Measurements from ENCODE around the gene TRIM54. TPM values are rescaled to one million over a fixed set of nuclear protein-coding genes. Genes with fewer than 3 reads are reported as not detected.

TRIM54 gene
- total and polyA plus RNA-seq, 2 experiments from 2014 or later: not detected

- Histone ChIP-seq H3K27ac (no peak overlapping the region), H3K79me2 (no peaks in the 10 kb centered on the region), H3K36me3 (replicated peaks; ENCODE audit: insufficient read depth, low read depth) (no peaks in the 10 kb centered on the region), H2AFZ (no peak overlapping the region), H3K4me3 (no peak overlapping the region), H3K27me3 (no peaks in the 10 kb centered on the region), H3K9me3 (ENCODE audit: low read depth) (no peaks in the 10 kb centered on the region), H3K4me2 (no peak overlapping the region), H4K20me1 (ENCODE audit: insufficient read depth, poor library complexity, severe bottlenecking) (no peaks in the 10 kb centered on the region), H3K4me1 (ENCODE audit: insufficient read depth) (no peaks in the 10 kb centered on the region), H3K9me2 (replicated peaks; ENCODE audit: insufficient read depth) (no peaks in the 10 kb centered on the region)
- no peak for DNase-seq (ENCODE audit: low spot score)
- TF ChIP-seq EZH2 (IDR thresholded peaks at IDR 0.05; ENCODE audit: borderline replicate concordance): no peak
- TF ChIP-seq CTCF (IDR thresholded peaks at IDR 0.05; ENCODE audit: poor library complexity): no peak
- no peak for TF ChIP-seq EZH2phosphoT487 (IDR thresholded peaks at IDR 0.05; ENCODE audit: low read depth, severe bottlenecking, unreplicated experiment)
- WGBS (ENCODE audit: low lambda C conversion rate, missing lambda C conversion rate): 99% methylated on average over 9 of the region's 9 CpGs
These were observed 41.8 kb upstream of the TRIM54 start for GRCh38 chr2:27240406-27240805.

GRCh38 chr2:27241761-27242613 lies 40.2 kb upstream of the TRIM54 start:
- Histone ChIP-seq H3K9me2 (replicated peaks; ENCODE audit: insufficient read depth) (no peaks in the 10 kb centered on the region), H3K27me3 (no peaks in the 10 kb centered on the region), H3K4me1 (ENCODE audit: insufficient read depth) (no peaks in the 10 kb centered on the region), H3K4me2 (no peak overlapping the region), H3K9me3 (ENCODE audit: low read depth) (no peaks in the 10 kb centered on the region), H2AFZ (no peak overlapping the region), H4K20me1 (ENCODE audit: insufficient read depth, poor library complexity, severe bottlenecking) (no peaks in the 10 kb centered on the region), H3K79me2 (no peaks in the 10 kb centered on the region), H3K4me3 (no peak overlapping the region), H3K36me3 (replicated peaks; ENCODE audit: insufficient read depth, low read depth) (no peaks in the 10 kb centered on the region), H3K27ac (no peak overlapping the region)
- WGBS (ENCODE audit: low lambda C conversion rate, missing lambda C conversion rate): 92% methylated on average over 24 of the region's 24 CpGs
- DNase-seq (ENCODE audit: low spot score): no peak
- no peak for TF ChIP-seq EZH2 (IDR thresholded peaks at IDR 0.05; ENCODE audit: borderline replicate concordance)
- no peak for TF ChIP-seq EZH2phosphoT487 (IDR thresholded peaks at IDR 0.05; ENCODE audit: low read depth, severe bottlenecking, unreplicated experiment)
- no peak for TF ChIP-seq CTCF (IDR thresholded peaks at IDR 0.05; ENCODE audit: poor library complexity)

- Histone ChIP-seq H3K36me3 (replicated peaks; ENCODE audit: insufficient read depth, low read depth) (no peaks in the 10 kb centered on the region), H3K4me2 (no peak overlapping the region), H3K27me3 (no peaks in the 10 kb centered on the region), H3K4me1 (ENCODE audit: insufficient read depth) (no peaks in the 10 kb centered on the region), H4K20me1 (ENCODE audit: insufficient read depth, poor library complexity, severe bottlenecking) (no peaks in the 10 kb centered on the region), H3K27ac (no peak overlapping the region), H3K9me2 (replicated peaks; ENCODE audit: insufficient read depth) (no peaks in the 10 kb centered on the region), H3K4me3 (no peak overlapping the region), H3K9me3 (ENCODE audit: low read depth) (no peaks in the 10 kb centered on the region), H2AFZ (no peak overlapping the region), H3K79me2 (no peaks in the 10 kb centered on the region)
- DNase-seq (ENCODE audit: low spot score): no peak
- TF ChIP-seq EZH2phosphoT487 (IDR thresholded peaks at IDR 0.05; ENCODE audit: low read depth, severe bottlenecking, unreplicated experiment) (no peak), EZH2 (IDR thresholded peaks at IDR 0.05; ENCODE audit: borderline replicate concordance) (no peak)
- 97% methylated on average over 16 of the region's 16 CpGs for WGBS (ENCODE audit: low lambda C conversion rate, missing lambda C conversion rate)
These were observed 39.6 kb upstream of the TRIM54 start for GRCh38 chr2:27242614-27242951.

GRCh38 chr2:27243391-27244130 lies 38.7 kb upstream of the TRIM54 start:
- Histone ChIP-seq H4K20me1 (ENCODE audit: insufficient read depth, poor library complexity, severe bottlenecking) (no peaks in the 10 kb centered on the region), H3K36me3 (replicated peaks; ENCODE audit: insufficient read depth, low read depth) (no peaks in the 10 kb centered on the region), H3K79me2 (no peaks in the 10 kb centered on the region), H3K4me2 (no peak overlapping the region), H3K9me2 (replicated peaks; ENCODE audit: insufficient read depth) (no peaks in the 10 kb centered on the region), H3K9me3 (ENCODE audit: low read depth) (no peaks in the 10 kb centered on the region), H3K4me1 (ENCODE audit: insufficient read depth) (no peaks in the 10 kb centered on the region), H3K4me3 (no peak overlapping the region), H3K27ac (no peak overlapping the region), H2AFZ (no peak overlapping the region), H3K27me3 (no peaks in the 10 kb centered on the region)
- TF ChIP-seq CTCF (IDR thresholded peaks at IDR 0.05; ENCODE audit: poor library complexity) (no peak), EZH2phosphoT487 (IDR thresholded peaks at IDR 0.05; ENCODE audit: low read depth, severe bottlenecking, unreplicated experiment) (no peak), EZH2 (IDR thresholded peaks at IDR 0.05; ENCODE audit: borderline replicate concordance) (no peak)
- 94% methylated on average over 19 of the region's 19 CpGs for WGBS (ENCODE audit: low lambda C conversion rate, missing lambda C conversion rate)
- no peak for DNase-seq (ENCODE audit: low spot score)
